ENCODE results near the gene MEI1.
A peak's percentile ranks its signal among the peaks of the same experiment; 100 is the strongest.
"Not testable (repeated sequence)": the region's sequence is repeated elsewhere in the genome, so short reads cannot be mapped to it uniquely, and the experiment has no call there.

Gene MEI1

GRCh38 chr22:41699264-41700107 lies at the start of gene MEI1:
Gene MEI1, plus strand, starts transcription at chr22:41699503. Its CDS starts 36 bp downstream, at chr22:41699539.
- peak; percentile 40 for DNase-seq

GRCh38 chr22:41650229-41650628 lies 49.1 kb upstream of the MEI1 start:
- DNase-seq = no peak

- DNase-seq = no peak
Measured at GRCh38 chr22:41650821-41651220, 48.5 kb upstream of the MEI1 start.

GRCh38 chr22:41654322-41654721 lies 45.0 kb upstream of the MEI1 start:
- DNase-seq = no peak

- DNase-seq = no peak
Measured at GRCh38 chr22:41656556-41656955, 42.7 kb upstream of the MEI1 start.

GRCh38 chr22:41657709-41658108 lies 41.6 kb upstream of the MEI1 start:
- DNase-seq = no peak

GRCh38 chr22:41658869-41659268 lies 40.4 kb upstream of the MEI1 start:
- no peak for DNase-seq

- DNase-seq = no peak
Measured at GRCh38 chr22:41659941-41660340, 39.4 kb upstream of the MEI1 start.

- DNase-seq = no peak
Measured at GRCh38 chr22:41660416-41660815, 38.9 kb upstream of the MEI1 start.

- no peak for DNase-seq
Measured at GRCh38 chr22:41661088-41661487, 38.2 kb upstream of the MEI1 start.

- no peak for DNase-seq
Measured at GRCh38 chr22:41661713-41662112, 37.6 kb upstream of the MEI1 start.

- not testable (repeated sequence) for DNase-seq
Measured at GRCh38 chr22:41663594-41663993, 35.7 kb upstream of the MEI1 start.

GRCh38 chr22:41664490-41664889 lies 34.8 kb upstream of the MEI1 start:
- no peak for DNase-seq

GRCh38 chr22:41664951-41665350 lies 34.4 kb upstream of the MEI1 start:
- no peak for DNase-seq

GRCh38 chr22:41668971-41669911 lies 30.1 kb upstream of the MEI1 start:
- no peak for DNase-seq

GRCh38 chr22:41672096-41672495 lies 27.2 kb upstream of the MEI1 start:
- not testable (repeated sequence) for DNase-seq

GRCh38 chr22:41672780-41673509 lies 26.4 kb upstream of the MEI1 start:
- DNase-seq = no peak

GRCh38 chr22:41674846-41675340 lies 24.4 kb upstream of the MEI1 start:
- no peak for DNase-seq

- DNase-seq = no peak
Measured at GRCh38 chr22:41676134-41676533, 23.2 kb upstream of the MEI1 start.

- DNase-seq = no peak
Measured at GRCh38 chr22:41681616-41682015, 17.7 kb upstream of the MEI1 start.

GRCh38 chr22:41682033-41682807 lies 17.1 kb upstream of the MEI1 start:
- peak; percentile 54 for DNase-seq

GRCh38 chr22:41683052-41683451 lies 16.3 kb upstream of the MEI1 start:
- no peak for DNase-seq
